HG03280 (cell line): ENCODE measurements around the gene EEF1A2.

Experiments
- ATAC-seq: cut with Tn5 transposase; IDR thresholded peaks from one replicate; pipeline ENCODE4 v1.9.1; 2021; ENCODE audit warnings: mild to moderate bottlenecking, moderate library complexity; ENCODE audit not compliant: unreplicated experiment

EEF1A2 gene

GRCh38 chr20:63500902-63501817 lies 2.3 kb upstream of the EEF1A2 start:
- ATAC-seq = no peak

- ATAC-seq = no peak
Measured at GRCh38 chr20:63500151-63500901, 1.4 kb upstream of the EEF1A2 start.

DNA sequence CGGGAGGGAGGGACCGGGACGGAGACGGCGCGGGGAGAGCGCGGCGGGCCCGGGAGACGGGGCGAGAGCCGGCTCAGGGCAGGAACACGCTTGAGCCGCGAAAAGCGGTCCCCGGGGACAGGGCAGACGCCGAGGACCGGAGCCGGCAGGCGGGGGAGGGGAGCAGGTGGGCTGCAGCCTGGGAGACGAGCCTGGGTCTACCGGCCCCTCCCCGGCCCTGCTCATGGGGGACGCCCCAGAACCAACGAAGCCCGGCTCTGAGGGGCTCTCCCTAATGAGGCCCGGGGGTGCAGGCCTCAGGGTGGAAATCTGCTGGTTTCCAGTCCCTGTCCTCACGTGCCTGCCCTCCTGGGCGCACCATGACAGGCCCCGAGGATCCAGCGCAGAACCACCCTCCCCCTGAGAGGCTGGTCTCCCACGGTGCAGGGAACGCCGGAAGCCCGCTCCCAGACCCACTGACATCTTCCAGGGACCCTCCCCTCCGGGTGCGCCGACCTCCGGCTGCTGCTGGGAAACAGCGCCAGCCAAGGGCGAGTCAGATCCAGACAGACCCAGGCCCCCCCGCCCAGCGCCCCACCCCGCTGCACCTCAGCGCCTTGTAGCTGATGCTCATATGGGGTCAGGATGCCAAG lies 571 bp upstream of the EEF1A2 start:
- no peak for ATAC-seq

DNA sequence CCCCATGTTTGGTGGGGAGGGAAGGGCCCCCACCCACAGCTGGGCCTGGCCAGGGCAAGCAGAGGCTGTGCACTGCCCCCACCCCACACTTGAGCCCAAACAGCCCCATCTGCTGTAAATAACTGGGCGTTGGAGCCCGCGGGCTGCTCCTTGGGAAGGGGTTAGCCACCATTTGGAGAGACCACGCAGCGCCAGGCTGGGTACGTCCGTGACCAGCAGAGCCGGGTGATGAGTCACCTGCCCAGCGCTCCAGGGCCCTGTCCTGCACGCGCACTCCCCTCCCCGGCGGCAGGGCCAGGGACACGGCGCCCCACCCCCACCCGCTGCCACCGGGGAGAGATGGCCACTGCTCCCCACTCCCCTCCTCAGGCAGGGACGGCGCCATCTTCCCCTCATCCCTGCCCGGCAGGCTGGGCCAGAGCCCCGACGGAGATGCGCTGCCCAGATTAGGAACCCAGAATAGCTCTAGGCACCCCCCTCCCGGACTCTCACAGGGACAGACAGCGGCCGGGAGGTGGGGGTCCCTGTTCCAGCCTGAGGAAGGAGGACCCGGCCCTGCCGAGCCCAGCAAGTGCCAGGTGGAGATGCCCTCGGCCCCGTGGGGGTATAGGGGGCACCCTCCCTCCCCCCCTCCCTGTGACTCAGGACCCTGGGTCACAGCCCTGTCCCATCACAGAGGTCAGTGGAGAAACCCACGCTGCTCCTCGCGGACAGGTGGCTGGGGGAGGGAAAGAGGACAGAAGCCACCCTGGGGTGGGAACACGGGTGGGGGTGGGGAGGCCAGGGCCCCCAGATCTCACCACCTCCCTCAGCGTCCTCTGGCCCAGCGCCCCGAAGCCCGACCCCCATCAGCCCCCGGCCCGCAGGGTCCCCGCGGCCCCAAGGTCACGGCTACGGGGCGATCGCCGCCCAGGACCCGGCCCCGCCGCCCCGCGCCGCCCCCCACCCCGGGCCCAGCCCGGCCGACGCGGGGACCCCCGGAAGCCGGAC lies 642 bp downstream of the EEF1A2 start:
- no peak for ATAC-seq

GRCh38 chr20:63497138-63497945 lies 1.5 kb downstream of the EEF1A2 start:
- no peak for ATAC-seq

- no peak for ATAC-seq
Measured at GRCh38 chr20:63496596-63497120, 2.2 kb downstream of the EEF1A2 start.

- ATAC-seq = no peak
Measured at GRCh38 chr20:63495741-63496595, 2.9 kb downstream of the EEF1A2 start.

DNA sequence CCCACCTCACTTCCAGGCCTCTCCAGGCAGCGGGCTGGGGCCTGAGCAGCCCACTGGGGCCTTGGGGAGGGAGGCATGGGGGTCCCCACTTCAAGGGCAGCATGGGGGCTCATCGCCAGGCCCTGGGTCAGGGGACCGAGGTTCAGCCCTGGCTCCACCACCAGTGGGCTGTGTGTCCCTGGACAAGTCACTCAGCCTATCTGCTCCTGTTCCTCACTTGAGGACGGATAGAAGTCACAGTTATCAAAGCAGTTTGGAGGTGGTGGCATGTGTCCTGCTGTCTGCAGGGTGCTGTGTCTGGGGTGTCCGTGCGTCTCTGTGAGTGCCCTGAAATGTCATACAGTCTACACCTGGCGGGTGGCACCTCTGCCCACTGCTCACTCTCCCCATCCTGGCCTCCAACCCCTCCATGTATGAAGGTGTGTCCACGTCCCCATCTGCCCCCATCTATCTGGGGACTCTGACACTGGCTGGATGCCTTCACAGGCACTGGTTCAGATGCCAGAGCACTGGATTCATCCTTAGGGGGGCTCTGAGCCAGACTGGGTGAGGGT lies 3.6 kb downstream of the EEF1A2 start:
- no peak for ATAC-seq

DNA sequence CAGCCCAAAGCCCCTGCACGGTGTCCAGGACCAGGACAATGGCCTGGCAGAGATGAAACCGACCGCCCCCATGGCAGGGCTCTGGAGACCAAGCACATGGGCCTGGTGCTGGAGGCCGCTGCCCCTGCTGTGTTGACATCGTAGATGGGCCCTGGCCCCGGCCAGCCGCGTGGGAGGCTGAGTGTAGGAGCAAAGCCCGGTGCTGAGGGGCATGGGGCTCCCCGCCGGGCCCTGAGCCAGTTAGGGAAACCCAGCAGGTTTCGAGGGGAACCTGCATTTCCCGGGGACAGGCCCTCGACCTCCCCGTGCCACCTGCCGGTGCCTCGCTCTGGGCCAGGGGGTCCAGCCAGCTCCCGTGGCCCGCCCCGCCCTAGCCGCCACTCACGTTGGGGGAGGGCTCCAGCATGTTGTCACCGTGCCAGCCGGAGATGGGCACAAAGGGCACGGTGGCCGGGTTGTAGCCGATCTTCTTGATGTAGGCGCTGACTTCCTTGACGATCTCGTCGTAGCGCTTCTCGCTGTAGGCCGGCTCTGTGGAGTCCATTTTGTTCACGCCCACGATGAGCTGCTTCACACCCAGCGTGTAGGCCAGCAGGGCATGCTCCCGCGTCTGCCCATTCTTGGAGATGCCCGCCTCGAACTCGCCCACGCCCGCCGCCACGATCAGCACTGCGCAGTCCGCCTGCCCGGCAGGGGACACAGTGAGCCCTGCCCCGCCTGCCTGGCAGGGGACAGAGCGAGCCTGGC lies 4.3 kb downstream of the EEF1A2 start:
- ATAC-seq = no peak

DNA sequence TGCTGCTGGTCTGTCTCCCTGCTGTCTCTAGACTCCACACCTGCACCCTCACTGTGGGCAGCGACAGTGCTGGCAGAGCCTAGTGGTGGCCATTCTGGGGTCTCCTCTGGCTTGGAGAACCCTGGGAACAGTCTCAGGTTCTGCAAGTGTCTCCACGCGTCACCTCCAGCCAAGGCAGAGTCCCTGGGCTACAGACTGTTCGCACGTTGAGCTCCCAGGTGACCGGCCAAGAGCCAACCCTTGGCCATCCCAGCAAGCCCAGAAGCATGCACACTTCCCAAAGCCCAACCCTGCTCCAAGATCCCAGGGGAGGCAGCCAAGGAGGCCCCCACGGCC lies 4.8 kb downstream of the EEF1A2 start:
- no peak for ATAC-seq

GRCh38 chr20:63493563-63494020 lies 5.3 kb downstream of the EEF1A2 start:
- ATAC-seq = no peak

- ATAC-seq = no peak
Measured at GRCh38 chr20:63492982-63493381, 5.9 kb downstream of the EEF1A2 start.

DNA sequence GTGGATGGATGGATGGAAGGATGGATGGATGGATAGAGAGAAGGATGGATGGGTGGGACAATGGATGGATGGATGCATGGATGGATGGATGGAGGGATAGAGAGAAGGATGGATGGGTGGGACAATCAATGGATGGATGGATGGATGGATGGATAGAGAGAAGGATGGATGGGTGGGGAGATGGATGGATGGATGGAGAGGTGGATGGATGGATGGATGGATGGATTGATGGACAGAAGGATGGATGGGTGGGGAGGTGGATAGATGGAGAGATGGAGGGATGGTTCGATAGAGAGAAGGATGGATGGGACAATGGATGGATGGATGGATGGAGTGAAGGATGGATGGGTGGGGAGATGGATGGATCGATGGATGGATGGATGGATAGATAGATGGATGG lies 6.4 kb downstream of the EEF1A2 start:
- no peak for ATAC-seq

GRCh38 chr20:63491635-63492230 lies 7.2 kb downstream of the EEF1A2 start:
- no peak for ATAC-seq

DNA sequence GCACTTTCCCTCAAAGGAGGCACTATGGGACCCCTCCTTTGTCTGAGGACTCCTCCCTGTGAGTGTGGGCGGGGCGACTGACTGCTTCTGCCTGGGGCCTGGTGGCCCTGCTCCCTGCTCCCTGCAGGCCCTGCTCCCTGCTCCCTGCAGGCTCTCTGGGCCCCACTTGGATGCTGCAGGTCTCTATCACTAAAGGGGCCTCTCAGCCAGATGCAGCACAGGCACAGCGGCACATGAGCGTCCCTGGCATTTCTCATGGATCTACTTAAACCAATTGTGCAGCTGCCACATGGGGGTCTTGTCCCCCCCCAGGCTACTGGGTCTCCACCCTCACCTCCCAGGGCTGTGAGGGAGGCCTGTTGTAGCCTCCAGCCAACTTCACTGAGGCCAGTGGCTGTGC lies 7.8 kb downstream of the EEF1A2 start:
- no peak for ATAC-seq

DNA sequence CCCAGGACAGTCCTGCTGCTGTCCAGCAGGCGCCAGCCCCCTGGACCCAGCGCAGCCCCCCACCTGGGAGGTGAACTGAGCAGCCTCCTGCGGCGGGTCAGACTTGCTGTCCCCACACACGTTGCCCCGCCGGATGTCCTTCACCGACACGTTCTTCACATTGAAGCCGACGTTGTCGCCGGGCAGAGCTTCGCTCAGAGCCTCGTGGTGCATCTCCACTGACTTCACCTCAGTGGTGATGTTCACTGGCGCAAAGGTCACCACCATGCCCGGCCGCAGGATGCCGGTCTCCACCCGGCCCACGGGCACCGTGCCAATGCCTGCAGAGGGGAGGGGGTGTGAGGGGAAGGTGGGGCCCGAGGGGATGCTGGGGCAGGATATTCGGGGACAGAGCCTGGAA lies 8.5 kb downstream of the EEF1A2 start:
- ATAC-seq = no peak
